NCI-H2227 treated with DMSO at 0.1 percent for 48 hours (cell line): ENCODE data around the gene CCDC61.

ENCODE experiments used
- DNase-seq: peaks from one replicate; lab custom pipeline; 2025; lab: John Stamatoyannopoulos, UW

The CCDC61 gene

DNA sequence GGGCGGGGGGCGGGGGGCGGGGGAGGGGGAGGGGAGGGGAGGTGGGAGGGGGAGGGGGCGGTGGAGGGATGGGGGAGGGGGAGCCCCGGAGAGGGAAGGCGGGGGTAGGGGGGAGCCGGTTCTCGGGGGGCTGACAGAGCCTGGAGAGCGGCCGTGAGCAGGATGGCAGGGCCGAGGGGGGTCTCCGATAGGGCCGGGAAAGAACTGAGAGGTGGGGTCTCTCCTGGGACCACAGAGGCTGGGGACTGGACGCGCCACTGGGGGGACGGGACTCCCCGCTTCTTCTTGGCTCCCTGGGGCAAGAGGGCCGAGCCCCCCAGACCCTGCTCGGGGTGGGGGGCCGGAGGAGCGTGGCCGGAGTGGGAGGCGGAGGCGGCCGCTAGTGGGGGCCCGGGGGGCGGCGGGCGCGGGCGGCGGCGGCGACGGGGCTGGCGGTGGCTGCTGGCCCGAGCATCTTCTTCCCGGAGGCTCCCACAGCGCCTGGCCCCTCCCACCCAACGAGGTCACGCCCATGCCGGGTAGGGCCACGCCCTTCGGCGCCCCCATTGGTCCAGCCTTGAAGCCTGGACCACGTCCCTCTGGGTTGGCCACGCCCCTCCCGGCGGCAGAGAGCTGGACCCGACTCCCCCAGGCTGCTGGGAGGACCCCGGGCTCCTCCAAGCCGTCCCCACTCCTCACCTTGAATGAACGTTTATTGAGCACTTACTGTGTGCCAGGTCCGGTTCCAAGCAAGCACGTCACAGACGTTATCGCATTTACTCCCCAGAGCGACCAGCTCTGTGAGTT lies 21.5 kb upstream of the CCDC61 start, which contains the start of gene NOVA2:
NOVA2 (minus strand) TSS at position 313 of the 786 bp plus-strand sequence. CDS start 514 bp downstream, outside the sequence.
- peak; percentile 54 for DNase-seq

GRCh38 chr19:45975306-45976070 lies 19.8 kb upstream of the CCDC61 start:
- DNase-seq = peak; percentile 24

- peak; percentile 71 for DNase-seq
Measured at GRCh38 chr19:45976178-45976577, 19.1 kb upstream of the CCDC61 start.

DNA sequence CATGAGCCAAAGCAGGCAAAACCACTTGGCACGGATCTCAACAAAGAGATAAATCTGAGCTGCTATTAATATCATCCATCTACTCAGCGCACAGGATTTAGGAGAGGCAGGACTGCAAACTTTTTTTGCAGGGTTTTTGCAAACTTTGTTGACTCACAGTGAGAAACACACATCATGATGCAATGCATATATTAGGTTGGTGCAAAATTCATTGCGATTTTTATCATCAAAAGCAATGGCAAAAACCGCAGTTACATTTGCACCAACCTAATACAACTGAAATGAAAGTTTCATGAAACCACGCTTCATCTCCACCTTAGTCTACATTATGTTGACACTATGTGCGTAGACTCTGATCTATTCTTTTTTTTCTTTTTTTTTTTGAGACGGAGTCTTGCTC lies 17.1 kb upstream of the CCDC61 start:
- DNase-seq = no peak

DNA sequence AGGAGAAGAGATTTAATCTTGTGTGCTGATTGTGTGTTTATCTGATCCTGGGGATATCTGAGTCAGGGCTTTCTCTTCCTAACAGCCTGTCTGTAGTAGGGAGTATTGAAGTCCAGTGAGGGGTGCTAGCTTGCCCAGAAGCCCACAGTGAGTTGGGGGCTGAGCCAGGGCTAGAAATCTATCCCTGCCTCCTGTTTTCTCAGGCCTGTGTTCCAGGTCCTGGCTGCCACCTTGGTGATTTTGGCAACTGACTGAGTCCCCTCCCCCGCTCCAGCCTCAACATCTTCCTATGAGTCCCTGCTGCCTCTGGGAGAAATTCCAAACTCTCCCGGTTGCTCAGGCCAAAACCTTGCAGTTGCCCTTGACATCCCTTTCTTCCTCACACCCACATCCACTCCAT lies 13.9 kb upstream of the CCDC61 start:
- no peak for DNase-seq

- no peak for DNase-seq
Measured at GRCh38 chr19:45985321-45985720, 9.9 kb upstream of the CCDC61 start.

DNA sequence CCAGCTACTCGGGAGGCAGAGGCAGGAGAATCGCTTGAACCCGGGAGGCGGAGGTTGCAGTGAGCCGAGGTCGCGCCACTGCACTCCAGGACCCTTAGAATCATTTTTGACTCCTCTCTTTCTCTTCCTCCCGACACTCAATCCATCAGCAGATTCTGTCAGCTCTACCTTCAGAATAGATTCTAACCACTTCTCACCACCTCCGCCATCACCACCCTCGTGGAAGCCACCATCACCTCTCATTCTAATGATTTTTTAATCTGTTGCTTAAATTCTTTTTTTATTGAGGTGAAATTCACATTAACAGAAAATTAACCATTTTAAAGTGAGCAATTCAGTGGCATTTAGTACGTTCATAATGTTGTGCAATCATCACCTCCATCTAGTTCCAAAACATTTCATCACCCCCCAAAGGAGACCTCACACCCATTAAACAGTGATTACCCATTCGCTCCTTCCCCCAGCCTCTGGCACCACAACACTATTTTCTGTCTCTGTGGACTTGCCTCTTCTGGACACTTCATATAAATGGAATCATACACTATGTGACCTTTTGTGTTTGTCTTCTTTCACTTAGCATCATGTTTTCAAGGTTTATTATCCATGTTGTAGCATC lies 5.0 kb upstream of the CCDC61 start:
- no peak for DNase-seq

GRCh38 chr19:45994456-45994997 lies 740 bp upstream of the CCDC61 start:
- no peak for DNase-seq

DNA sequence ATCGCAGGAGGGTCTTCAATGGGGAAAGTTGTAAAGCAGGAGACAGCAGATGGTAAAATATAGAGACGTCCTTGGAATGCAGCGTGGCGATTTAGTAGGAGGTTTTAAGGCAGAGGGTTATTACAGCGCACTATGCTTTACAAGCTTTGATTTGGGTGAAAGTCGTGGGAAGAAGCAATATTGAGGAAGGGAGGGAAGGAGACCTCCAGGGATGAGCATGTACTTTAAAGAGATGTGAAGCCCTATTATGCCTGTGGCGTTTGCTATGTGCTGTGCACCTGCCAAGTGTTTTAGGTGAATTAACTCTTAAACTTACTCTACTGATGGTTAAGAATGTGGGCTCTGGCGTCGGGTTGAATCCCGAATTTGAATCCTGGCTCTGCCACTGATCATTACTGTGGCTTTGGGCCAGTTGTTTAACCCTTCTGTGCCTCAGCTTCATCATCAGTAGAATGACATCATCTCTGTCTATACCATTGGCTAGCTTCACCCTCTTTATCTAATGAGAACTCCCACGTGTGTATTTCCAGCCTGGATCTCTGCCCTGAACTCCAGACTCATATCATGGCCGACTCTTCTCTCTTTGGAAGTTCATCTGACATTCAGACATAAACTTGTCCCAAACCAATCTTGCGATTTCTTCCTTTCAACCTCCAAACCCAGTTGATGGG lies 583 bp downstream of the CCDC61 start:
- no peak for DNase-seq

DNA sequence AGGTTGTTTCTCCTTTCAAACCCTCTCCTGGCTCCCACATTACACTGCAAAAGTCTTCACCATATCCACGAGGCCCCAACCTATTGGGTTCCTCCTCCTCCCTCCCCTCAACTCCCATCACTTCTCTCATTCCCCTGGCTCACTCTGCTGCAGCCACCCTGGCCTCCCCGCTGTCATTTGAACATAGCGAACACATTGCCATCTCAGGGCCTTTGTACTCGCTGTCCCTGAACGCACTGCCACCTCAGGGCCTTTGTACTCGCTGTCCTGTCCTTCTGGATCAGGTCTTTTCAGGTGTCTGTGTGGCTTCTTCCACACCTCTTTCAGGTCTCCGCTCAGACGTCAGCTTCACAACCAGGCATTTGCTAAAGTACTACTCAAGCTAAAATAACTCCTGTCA lies 1.7 kb downstream of the CCDC61 start:
- DNase-seq = no peak

DNA sequence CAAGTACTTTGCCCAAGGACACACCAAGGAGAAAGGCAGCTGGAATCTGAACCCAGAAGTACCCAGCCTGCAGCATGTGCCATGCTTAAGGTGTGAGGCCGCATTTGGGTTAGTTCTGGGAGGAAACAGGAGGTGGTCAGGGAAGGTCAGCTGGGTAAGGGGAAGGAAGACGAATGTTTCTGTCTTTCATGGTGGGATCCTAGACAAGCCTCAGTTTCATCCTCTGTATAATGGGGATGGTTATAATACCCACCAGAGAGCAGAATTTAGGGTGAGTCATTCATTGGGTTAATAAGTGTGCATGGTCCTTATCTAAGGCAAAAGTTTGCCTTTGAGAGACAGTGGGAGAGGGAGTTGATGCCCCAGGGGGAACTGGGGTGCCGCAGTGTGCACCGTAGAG lies 3.6 kb downstream of the CCDC61 start:
- DNase-seq = no peak

GRCh38 chr19:45999653-46000121 lies 4.4 kb downstream of the CCDC61 start:
- DNase-seq = peak; percentile 51

DNA sequence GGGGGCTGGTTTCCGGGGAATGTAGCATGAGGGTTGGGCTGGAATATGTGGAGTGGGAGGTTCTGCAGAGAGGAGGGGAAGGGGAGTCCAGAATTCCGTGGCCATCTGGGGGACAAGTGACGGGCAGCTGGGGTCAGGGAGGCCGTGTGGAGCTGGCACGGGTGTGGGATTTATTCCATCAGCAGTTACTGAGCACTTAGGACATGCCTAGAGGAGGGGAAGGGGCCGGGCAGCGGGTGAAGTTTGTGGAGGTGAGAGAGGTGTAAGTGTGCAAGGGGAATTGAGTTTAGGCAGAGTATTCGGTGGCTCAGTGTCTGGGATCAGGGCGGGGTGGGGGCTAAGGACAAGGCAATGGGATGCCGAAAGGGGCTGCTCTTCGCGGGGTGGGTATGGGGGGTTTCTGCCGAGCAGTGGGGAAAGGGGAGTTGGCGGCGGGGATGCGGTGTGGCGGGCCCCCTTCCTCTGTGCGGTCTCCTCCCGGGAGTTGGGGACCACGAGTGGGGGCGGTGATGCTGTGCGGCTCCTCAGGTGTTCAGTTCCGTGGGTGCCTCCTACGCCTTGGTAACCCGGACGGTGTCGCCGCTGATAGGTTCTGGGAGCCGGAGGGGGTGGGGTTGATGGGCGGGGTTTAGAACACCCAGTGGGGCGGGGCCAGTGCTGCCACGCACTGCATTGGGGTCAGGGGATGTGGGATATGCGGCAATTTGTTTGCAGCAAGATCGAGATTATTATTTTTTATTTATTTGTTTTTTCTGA lies 5.4 kb downstream of the CCDC61 start:
- peak; percentile 30 for DNase-seq

GRCh38 chr19:46002678-46003275 lies 7.5 kb downstream of the CCDC61 start:
- no peak for DNase-seq

DNA sequence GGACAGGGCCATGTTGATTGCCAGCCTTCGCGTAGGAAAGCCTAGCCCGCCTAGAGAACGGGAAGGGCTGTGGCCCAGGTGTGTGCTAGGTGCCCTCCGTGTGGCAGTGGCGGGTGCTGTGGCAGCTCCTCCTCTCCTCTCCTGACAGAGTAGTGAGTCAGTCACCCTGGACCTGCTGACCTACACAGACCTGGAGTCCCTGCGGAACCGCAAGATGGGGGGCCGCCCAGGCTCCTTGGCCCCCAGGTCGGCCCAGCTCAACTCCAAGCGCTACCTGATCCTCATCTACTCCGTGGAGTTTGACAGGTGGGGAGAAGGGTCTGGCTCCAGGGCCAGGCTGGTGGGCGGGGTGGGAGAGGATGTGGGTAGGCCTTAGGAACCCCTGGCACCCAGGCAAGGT lies 11.1 kb downstream of the CCDC61 start:
- DNase-seq = no peak

DNA sequence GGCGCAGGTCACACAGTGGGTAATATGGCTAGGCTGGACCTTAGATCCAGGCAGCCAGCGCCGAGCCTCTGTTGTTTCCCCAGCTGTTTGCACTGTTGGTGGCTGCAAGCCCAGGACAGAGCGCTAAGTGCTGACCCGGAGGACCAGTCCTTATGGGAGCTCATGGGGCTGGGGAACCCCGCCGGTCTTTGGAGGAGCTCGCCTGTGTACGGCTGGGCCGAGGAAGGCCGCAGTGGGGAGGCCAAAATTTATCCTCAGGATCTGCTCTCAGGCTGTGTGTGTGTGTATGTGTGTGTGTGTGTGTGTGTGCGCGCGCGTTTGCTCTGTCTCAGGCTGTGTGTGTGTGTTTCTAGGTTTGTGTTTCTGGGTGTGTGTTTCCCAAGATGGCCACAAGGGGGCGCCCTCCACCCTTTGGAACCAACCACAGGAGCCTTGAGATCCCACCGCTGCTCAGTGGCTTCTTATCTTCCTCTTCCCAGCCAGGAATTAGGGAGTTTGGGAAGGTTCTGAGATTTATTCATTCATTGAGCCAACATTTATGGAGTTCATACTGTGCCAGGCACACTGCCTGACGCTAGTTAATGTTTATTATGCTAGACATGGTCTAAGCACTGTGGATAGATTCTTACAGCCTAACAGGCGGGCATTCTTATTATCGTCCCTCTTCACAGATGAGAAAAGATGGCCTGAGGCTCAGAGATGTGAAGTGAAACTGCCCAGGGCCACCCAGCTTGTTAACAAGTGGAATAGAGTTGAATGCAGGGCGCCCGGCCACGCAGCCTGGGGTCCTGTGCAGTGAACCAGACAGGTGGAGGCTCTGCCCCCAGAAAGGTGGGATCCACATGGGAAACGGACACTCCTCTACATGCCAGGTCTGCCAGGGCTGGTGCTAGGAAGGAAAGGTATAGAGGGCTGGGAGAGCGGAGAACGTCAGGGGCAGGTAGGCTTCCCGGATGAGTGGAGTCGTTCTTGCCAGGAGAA lies 14.6 kb downstream of the CCDC61 start:
- peak; percentile 59 for DNase-seq

DNA sequence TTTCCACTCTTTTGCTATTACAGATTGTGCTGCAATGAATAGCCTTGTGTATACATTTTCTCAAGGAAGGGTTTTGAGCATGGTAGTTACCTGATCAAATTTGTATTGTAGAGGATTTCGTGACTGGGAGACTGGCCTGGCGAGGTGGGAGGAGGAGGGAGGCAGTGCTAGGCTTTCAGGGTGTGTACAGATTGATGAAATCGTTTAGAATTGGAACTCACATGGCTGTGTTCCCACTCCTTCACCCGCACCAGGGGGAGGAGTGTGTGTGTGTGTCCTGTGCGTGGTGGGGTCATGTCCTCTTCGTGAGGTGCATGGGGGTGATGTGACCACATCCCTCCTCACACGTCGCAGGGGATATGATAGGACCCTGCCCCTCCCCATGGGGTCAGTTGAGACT lies 19.3 kb downstream of the CCDC61 start:
- DNase-seq = no peak

GRCh38 chr19:46014941-46015686 lies 19.8 kb downstream of the CCDC61 start:
- DNase-seq = peak; percentile 56
